Right lobe of liver (tissue), 6 donors: ENCODE measurements around the gene ASCL3. TPM values are rescaled to one million over a fixed set of nuclear protein-coding genes. Genes with fewer than 3 reads are reported as not detected.
"Not testable (repeated sequence)": the region's sequence is repeated elsewhere in the genome, so short reads cannot be mapped to it uniquely, and the experiment has no call there.

ENCODE experiments used
- ATAC-seq, 4 donors: fragments of 200-7000 bp; cut with Tn5 transposase; one replicate each; pipeline ENCODE4 v1.9.1; 2020; ENCODE audit warnings: mild to moderate bottlenecking in 4 of 4, moderate library complexity in 4 of 4
- DNase-seq, 3 donors: peaks; one replicate each; pipeline ENCODE4 v3.0.0-alpha.2; 2020
- H3K27ac ChIP-seq, 3 donors: fragments of 200-600 bp; one replicate each; pipeline ENCODE4 v1.8.0; 2022
- H3K27me3 ChIP-seq, 2 donors: fragments of 200-600 bp; one replicate each; pipeline ENCODE4 v1.8.0; 2022
- H3K36me3 ChIP-seq, 4 donors: fragments of 200-600 bp; sonication (generic) in 1 of 4; one replicate each; pipeline versions ENCODE4 v1.5.1 to v1.8.0; 2017 to 2022; ENCODE audit warnings: control low read depth in 1 of 4
- H3K4me1 ChIP-seq, 4 donors: fragments of 200-600 bp; sonication (generic) in 1 of 4; one replicate each; pipeline versions ENCODE4 v1.5.1 to v1.8.0; 2017 to 2022; ENCODE audit warnings: control low read depth in 1 of 4
- H3K4me3 ChIP-seq, 3 donors: fragments of 200-600 bp; one replicate each; pipeline ENCODE4 v1.8.0; 2022
- H3K9me3 ChIP-seq, 4 donors: fragments of 200-600 bp; sonication (generic) in 1 of 4; one replicate each; pipeline versions ENCODE4 v1.5.1 to v1.8.0; 2017 to 2022; ENCODE audit warnings: control low read depth in 1 of 4
- CTCF ChIP-seq, 4 donors: fragments of 200-600 bp in 3 of 4; fragments of 450-650 bp in 1 of 4; IDR thresholded peaks; one replicate each; pipeline versions ENCODE4 v1.5.1 to v1.8.0; 2016 to 2022; ENCODE audit warnings: antibody characterized with exemption in 4 of 4, mild to moderate bottlenecking in 2 of 4
- POLR2A ChIP-seq: fragments of 450-650 bp; IDR thresholded peaks from one replicate; pipeline ENCODE4 v1.6.1; 2017; ENCODE audit warnings: antibody characterized with exemption, mild to moderate bottlenecking
- WGBS: methylation state at CpG from one replicate; pipeline ENCODE4 v1.1.6; 2018; ENCODE audit warnings: low coverage, low lambda C conversion rate; ENCODE audit not compliant: insufficient coverage; ENCODE audit errors: missing lambda C conversion rate; 5-methylcytosine and 5-hydroxymethylcytosine counted together
- intact Hi-C, 2 donors: fragments of 100-400 bp; cut with DNase I; formaldehyde crosslinking; loops; one replicate each; pipeline versions ENCODE4 v1.11.2 to v1.14.1; 2022
- total RNA-seq, 6 experiments: library from RNA; depleted of rRNA in 2 of 6; stranded (reverse); fragments of >200 nt in 2 of 6; fragmentation: NEBNext Ultra II Directional in 3 of 6; extraction: Animal tissue kit (Norgen Biotek cat#: 25700) in 3 of 6; gene quantifications; one replicate each; pipeline versions ENCODE4 v1.1.0 to v1.2.4, GENCODE V29; 2016 to 2023
- donor health status: DM: no; HTN: yes; CAD: no.
- donor health status: DM: no; HTN: no; CAD: no.
- donor health status: DM: no; HTN: no; CAD: no.
- donor health status: DM: no; HTN: yes; CAD: no.
- donor health status: DM: no; HTN: yes; CAD: no.

The ASCL3 gene
- total RNA-seq, 6 experiments from 2014 or later, result not detected

DNA sequence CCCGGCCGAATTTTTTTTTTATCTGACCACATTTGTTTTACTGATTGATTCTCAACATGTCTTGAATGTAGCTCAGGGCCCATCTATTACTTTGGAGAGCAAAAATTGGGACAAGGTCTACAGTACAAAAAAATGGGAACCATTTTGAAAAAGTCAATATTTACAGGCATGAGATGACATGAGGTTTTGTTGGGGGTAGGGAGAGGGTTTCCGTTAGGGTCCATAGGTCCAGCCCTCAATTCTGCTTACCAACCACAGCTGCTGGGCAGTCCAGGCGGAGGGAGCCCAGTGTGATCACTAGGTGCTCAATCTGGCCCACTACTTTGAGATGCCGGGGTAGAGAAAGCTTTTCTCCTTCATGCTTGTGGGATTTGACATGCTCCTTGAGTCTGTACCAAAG, 42.6 kb upstream of the ASCL3 start:
- TF ChIP-seq POLR2A (no peak), CTCF (IDR thresholded peaks at IDR 0.05) (no peak)
- DNase-seq (no peak), ATAC-seq (no peak)
- Histone ChIP-seq H3K4me3 (no peak overlapping the region), H3K9me3 (no peaks in the 10 kb centered on the region), H3K36me3 (no peaks in the 10 kb centered on the region), H3K4me1 (no peaks in the 10 kb centered on the region), H3K27ac (no peak overlapping the region), H3K27me3 (no peaks in the 10 kb centered on the region)
- intact Hi-C loops, result no loop called here
- WGBS, result 66% methylated on average over 3 of the region's 5 CpGs

DNA sequence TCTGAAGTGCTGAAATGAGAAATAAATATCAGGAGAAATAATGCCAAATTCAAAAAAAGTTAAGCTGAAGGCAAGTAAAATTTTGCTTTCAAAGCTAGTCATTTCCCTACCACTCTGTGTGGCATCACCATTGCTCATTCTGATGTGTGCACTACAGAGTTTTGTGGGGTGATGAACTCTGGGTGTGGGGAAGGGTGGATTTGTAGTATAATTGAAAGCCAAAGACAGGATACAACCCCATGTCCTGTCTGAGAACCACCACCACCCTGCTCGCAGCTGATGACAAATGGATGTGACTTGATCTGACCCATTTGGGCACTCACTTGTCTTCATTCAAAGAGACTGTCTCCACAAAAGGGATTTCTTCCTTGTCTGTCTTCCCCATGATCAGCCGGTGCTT, 40.7 kb upstream of the ASCL3 start:
- no peak for ATAC-seq

DNA sequence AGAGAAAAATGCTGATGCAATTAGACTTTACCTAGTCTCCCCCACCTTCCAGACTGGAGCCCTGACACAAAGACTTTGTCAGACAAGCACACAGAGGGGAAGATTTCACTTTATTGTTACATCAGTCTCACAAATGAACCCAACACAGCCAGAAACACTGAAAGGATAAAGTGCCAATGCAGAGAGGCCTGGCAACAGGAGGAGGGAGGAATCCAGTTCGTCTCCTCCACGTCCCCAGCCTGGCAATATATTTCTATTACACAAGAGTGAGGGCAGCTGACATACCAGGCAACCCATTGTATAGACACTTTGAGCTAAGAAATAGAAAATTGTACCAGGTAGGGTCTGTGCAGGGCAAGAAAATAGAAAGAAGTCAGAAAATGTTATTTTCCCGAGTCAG, 37.7 kb upstream of the ASCL3 start:
- WGBS, result 71% methylated on average over 3 of the region's 3 CpGs

More for the DNA sequence above, 40.7 kb upstream of the ASCL3 start:
- H3K4me3 ChIP-seq, result no peak overlapping the region
- no peaks in the 10 kb centered on the region for H3K4me1 ChIP-seq
- H3K27me3 ChIP-seq, result no peaks in the 10 kb centered on the region
- no peak overlapping the region for H3K27ac ChIP-seq
- DNase-seq, result no peak
- intact Hi-C loops, result no loop called here
- no peaks in the 10 kb centered on the region for H3K9me3 ChIP-seq
- TF ChIP-seq CTCF (IDR thresholded peaks at IDR 0.05), result no peak
- TF ChIP-seq POLR2A, result no peak
- H3K36me3 ChIP-seq, result no peaks in the 10 kb centered on the region
- 71% methylated on average over 2 of the region's 2 CpGs for WGBS

GRCh38 chr11:8979365-8979764, 36.5 kb upstream of the ASCL3 start:
- H3K27me3 ChIP-seq, H3K36me3 ChIP-seq, H3K9me3 ChIP-seq, intact Hi-C loops, DNase-seq, H3K27ac ChIP-seq, H3K4me1 ChIP-seq, ATAC-seq, H3K4me3 ChIP-seq: not testable (repeated sequence)
- WGBS, result 94% methylated on average over 4 of the region's 7 CpGs

More for the DNA sequence above, 37.7 kb upstream of the ASCL3 start:
- Histone ChIP-seq H3K4me3 (no peak overlapping the region), H3K27me3 (no peaks in the 10 kb centered on the region), H3K27ac (no peak overlapping the region), H3K4me1 (no peaks in the 10 kb centered on the region), H3K9me3 (no peaks in the 10 kb centered on the region), H3K36me3 (no peaks in the 10 kb centered on the region)
- intact Hi-C loops, result no loop called here
- ATAC-seq (no peak), DNase-seq (no peak)
- TF ChIP-seq POLR2A (no peak), CTCF (IDR thresholded peaks at IDR 0.05) (no peak)

DNA sequence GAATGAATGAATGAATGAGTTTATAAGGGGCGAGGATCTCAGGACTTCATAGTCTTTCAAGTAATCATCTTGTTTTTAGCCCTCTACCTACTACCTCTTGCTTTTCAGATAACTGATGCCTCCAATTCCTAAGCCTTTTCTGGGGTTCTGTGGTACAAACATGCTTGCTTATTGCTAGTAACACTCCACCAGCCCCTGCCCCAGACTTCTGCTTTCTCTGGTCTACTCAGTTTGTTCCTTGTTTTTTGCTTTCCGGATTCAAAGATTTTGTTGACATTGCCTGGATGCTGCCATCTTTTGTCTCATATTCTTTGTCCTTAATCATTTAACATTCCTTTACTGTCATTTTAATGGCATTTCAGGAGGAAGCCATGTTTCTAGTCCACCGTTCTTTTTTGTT, 30.3 kb upstream of the ASCL3 start:
- H3K36me3 ChIP-seq, result no peaks in the 10 kb centered on the region
- no peak overlapping the region for H3K27ac ChIP-seq
- ATAC-seq, result no peak
- TF ChIP-seq CTCF (IDR thresholded peaks at IDR 0.05) (no peak), POLR2A (no peak)
- no peaks in the 10 kb centered on the region for H3K9me3 ChIP-seq
- intact Hi-C loops, result no loop called here
- no peaks in the 10 kb centered on the region for H3K27me3 ChIP-seq
- H3K4me3 ChIP-seq, result no peak overlapping the region
- no peaks in the 10 kb centered on the region for H3K4me1 ChIP-seq
- no peak for DNase-seq
- WGBS, result 71% methylated on average over 3 of the region's 3 CpGs
